HepG2 (cell line): ENCODE data around the gene HSF4. TPM values are rescaled to one million over a fixed set of nuclear protein-coding genes. Genes with fewer than 3 reads are reported as not detected.

Experiments
- AKNA ChIP-seq: sonication (generic); formaldehyde crosslinking; IDR thresholded peaks from 2 replicates; pipeline ENCODE4 v1.4.0; 2020; ENCODE audit warnings: missing genetic modification reagents, borderline replicate concordance
- CREM ChIP-seq, 2 experiments: sonication (generic) in 1 of 2; formaldehyde crosslinking in 1 of 2; IDR thresholded peaks; 2 replicates each; pipeline versions ENCODE4 v1.4.0 to v1.6.1; 2016 to 2020; ENCODE audit warnings: antibody characterized with exemption in 1 of 2, mild to moderate bottlenecking in 1 of 2, missing genetic modification reagents in 1 of 2
- KAT8 ChIP-seq: IDR thresholded peaks from 2 replicates; pipeline ENCODE4 v1.6.1; 2016; ENCODE audit warnings: missing genetic modification reagents, missing compliant biosample characterization
- KLF6 ChIP-seq: IDR thresholded peaks from 2 replicates; pipeline ENCODE4 v1.8.0; 2016; ENCODE audit warnings: missing biosample characterization, missing genetic modification reagents
- KMT2B ChIP-seq: IDR thresholded peaks from 2 replicates; pipeline ENCODE4 v1.6.1; 2016; ENCODE audit warnings: missing genetic modification reagents, missing compliant biosample characterization
- MYPOP ChIP-seq: sonication (generic); formaldehyde crosslinking; IDR thresholded peaks from 2 replicates; pipeline ENCODE4 v1.8.1; 2023; ENCODE audit warnings: mild to moderate bottlenecking, moderate library complexity, missing genetic modification reagents
- NFIB ChIP-seq: sonication (generic); formaldehyde crosslinking; IDR thresholded peaks from 2 replicates; pipeline ENCODE4 v1.9.0; 2021; ENCODE audit warnings: missing genetic modification reagents, mild to moderate bottlenecking, borderline replicate concordance
- PRDM4 ChIP-seq: sonication (generic); formaldehyde crosslinking; IDR thresholded peaks from 2 replicates; pipeline ENCODE4 v1.9.0; 2021; ENCODE audit warnings: missing genetic modification reagents, borderline replicate concordance
- SIN3A ChIP-seq: IDR thresholded peaks from 2 replicates; pipeline ENCODE4 v1.6.1; 2011; ENCODE audit warnings: low read depth, mild to moderate bottlenecking, control low read depth, low read length, borderline replicate concordance
- ZBTB4 ChIP-seq: sonication (generic); formaldehyde crosslinking; IDR thresholded peaks from 2 replicates; pipeline ENCODE4 v1.4.0; 2020; ENCODE audit warnings: missing genetic modification reagents, mild to moderate bottlenecking, borderline replicate concordance
- ZFY ChIP-seq: sonication (generic); formaldehyde crosslinking; IDR thresholded peaks from 2 replicates; pipeline ENCODE4 v1.4.0; 2020; ENCODE audit warnings: missing genetic modification reagents
- polyA plus RNA-seq, 8 experiments: library from polyadenylated mRNA; depleted of rRNA in 3 of 8; stranded (reverse) in 7 of 8; unstranded in 1 of 8; fragments of >200 nt; fragmentation: Illumina TruSeq in 4 of 8; extraction: Trizol in 4 of 8; gene quantifications; 2 replicates each; pipeline versions ENCODE4 v1.2.1 to v1.2.3, GENCODE V29; 2011 to 2016; ENCODE audit warnings: low read depth in 4 of 8, missing spikeins in 1 of 8, mixed read lengths in 1 of 8; ENCODE audit not compliant: insufficient read depth in 1 of 8
- total RNA-seq, 5 experiments: library from RNA; depleted of rRNA; stranded (reverse); fragments of >200 nt; fragmentation: Illumina TruSeq; extraction: Trizol; gene quantifications; 2 replicates each; pipeline ENCODE4 v1.2.3, GENCODE V29; 2016; ENCODE audit warnings: low read depth in 1 of 5

Gene HSF4
- total and polyA plus RNA-seq, 2 of the 13 experiments (the other 11 are each of a cell fraction or from before 2014, with no cell fraction given): 3.5 to 16.9 TPM

- TF ChIP-seq PRDM4 (CRISPR knock-in tag): no peak
- 0 out of 2 replicates have a peak, but pooled peaks have one; percentile 14 for TF ChIP-seq NFIB
- no peak for TF ChIP-seq KMT2B (CRISPR knock-in tag)
- no peak for TF ChIP-seq CREM (IDR thresholded peaks at IDR 0.05)
- no peak for TF ChIP-seq CREM (CRISPR knock-in tag; IDR thresholded peaks at IDR 0.05)
- no peak for TF ChIP-seq MYPOP
- no peak for TF ChIP-seq KAT8
- no peak for TF ChIP-seq ZBTB4
- TF ChIP-seq AKNA (CRISPR knock-in tag): no peak
- TF ChIP-seq SIN3A: 0 out of 2 replicates have a peak, but pooled peaks have one; percentile 15
- no peak for TF ChIP-seq ZFY (CRISPR knock-in tag)
- no peak for TF ChIP-seq KLF6
Observed at GRCh38 chr16:67170949-67171649, 6.6 kb downstream of the HSF4 start (continued).
